IPS-NIHi7 (cell line): ENCODE data around the gene TGFB1I1.
"Not testable (repeated sequence)": the region's sequence is repeated elsewhere in the genome, so short reads cannot be mapped to it uniquely, and the experiment has no call there.

Source experiments
- DNase-seq: peaks from one replicate; pipeline ENCODE4 v3.0.0; 2012; ENCODE audit warnings: mixed read lengths; ENCODE audit errors: extremely low spot score

TGFB1I1 gene

DNA sequence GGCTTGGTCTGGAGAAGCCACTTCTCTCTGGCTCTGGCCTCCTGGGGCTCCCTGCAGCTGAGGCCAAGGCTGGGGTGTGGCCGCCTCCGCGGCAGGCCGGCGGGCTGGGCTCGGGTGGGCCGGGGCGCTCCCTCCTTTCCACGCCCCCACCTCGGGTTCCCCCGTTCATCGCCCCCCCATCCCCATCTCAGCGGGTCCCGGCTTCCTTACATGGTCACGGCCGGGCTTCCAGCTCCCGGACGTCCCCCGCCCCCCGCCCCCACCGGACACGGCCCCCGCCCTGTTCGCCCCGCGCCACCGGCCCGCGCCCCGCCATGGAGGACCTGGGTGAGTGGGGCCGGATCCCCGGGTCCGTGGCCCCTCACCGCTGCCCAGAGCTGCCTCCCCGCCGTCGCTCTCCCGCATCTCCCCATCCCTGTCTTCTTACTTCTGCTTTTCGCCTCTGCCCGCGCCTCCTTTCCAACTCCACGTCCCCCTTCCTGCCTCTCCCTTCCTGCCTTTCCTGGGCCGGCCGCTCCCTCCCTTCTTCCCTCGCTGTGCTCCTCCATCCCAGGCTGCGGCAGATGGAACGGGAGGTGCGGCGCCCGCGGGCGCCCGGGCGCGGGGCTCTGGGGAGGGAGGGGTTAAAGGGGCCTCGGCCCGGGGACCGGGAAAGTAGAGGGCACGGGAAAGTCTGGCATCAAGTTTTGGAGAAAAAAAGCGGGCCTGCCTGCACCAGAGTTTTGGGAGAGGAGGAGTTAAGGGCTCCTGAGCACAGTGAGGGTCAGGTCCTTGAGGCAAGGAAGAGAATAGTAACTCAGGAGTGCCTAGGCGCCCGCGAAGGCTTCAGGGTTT, at the start of gene TGFB1I1:
TSS of gene TGFB1I1 (plus strand) at position 278 of the 834 bp plus-strand sequence. CDS start at position 315, 37 bp downstream.
- DNase-seq, result peak; percentile 49

DNA sequence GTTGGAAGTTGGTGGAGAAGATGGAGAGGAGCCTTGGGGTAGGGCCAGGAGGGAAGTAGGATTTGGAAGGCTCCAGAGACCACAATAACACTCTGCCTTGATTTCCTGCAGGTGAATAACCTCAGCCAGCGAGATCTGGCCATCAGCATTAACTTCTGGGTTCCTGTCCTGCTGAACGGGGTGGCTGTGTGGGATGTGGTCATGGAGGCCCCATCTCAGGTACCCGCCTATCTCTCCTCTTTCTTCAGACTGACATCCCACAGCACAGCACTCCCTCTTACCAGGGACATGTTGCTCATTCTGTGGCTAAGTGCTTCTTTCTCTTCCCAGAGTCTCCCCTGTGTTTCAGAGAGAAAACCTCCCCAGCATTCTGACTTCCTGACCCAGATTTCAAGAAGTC, 48.7 kb upstream of the TGFB1I1 start:
- no peak for DNase-seq

DNA sequence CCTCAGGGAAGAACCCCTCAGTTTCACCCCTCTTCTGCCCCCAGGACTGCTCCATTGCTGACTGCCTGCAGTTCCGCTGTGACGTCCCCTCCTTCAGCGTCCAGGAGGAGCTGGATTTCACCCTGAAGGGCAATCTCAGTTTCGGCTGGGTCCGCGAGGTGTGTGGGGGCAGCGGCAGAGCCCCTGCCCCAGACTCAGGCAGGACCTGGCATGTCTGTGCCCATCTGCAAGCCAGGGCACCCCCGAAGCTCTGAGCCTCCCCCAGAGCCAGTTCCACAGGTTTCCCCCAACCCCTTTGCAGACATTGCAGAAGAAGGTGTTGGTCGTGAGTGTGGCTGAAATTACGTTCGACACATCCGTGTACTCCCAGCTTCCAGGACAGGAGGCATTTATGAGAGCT, 48.2 kb upstream of the TGFB1I1 start:
- no peak for DNase-seq

DNA sequence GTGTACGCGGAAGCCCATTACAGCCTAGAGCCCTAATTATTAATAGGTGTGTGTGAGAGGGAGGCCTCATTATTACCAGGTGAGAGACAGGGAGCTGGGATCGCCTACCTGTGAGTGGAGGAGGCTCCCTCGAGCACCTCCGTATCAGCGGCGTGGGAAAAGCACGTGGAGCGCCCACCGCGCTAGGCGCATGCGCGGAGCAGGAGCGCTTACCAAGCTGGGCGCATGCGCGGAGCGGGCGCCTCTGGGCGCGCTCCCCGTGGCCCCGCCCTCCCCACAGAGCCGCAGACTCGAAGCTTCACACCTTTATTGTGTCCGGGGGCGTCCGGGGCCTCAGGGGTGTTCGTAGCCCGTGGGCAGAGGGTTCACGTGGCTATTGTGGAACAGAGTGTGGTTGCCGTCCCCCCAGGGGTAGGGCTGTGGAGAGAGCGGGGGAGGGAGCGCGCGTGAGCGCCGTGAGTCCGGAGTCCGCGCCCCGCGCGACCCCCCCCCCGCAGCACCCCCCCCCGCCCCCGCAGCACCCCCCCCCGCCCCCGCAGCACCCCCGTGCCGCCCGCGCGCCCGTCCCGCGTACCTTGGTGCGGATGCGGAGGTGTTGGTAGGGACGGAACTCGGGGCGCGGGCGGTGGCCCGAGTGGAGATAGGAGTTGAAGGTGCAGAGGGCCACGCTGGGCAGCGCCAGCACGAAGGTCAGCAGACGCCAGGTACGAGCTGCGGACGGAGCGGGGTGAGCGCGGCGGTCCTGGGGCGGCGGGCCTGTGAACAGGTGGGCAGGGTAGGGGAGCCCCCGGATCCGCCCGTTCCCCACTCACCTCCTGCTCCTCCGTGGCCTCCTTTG, 44.3 kb upstream of the TGFB1I1 start:
- DNase-seq, result peak; percentile 62

DNA sequence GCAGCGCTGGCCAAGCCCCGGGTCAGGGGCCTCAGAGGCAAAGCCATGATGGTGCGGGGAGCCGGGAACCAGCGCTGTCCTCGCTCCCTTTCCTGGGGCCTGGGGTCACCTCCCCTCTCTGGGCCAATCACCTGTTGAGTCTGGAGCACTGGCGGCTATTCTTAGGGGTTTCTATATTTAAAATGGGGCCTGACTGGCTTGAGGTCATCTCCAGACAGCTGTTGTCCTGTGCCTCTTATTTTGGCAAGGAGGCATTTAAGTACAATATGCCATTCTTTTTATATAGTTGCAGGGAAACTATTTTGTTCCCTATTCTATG, 43.7 kb upstream of the TGFB1I1 start, which contains the start of gene COX6A2:
TSS of gene COX6A2 (minus strand) at position 82 of the 319 bp plus-strand sequence. CDS start at position 47, 35 bp downstream.
- DNase-seq, result peak; percentile 9

DNA sequence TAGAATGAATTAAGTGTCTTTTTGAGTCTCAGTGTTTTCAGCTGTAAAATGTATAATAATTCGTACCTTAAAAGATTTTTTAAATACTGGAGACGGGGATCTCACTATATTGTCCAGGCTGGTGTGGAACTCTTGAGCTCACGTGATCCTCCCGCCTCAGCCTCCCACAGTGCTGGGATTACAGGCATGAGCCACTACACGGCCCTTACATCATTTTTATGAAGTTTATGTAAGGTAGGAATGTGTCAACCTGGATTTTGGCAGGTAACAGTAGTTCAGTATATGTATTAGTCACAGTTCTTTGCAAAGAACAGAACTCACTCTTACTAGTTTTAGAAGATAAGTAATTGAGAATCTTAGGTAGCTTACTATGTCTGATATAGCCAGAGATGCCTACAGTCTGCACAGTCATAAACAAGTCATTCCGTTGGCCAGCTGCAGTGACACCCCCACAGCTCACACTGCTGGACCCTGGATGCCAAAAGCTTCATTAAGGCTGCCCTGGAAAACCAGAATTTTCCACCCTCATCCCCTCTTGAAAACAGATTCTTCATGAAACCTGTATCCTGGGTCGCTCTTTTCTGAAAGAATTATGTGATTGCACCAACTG, 43.2 kb upstream of the TGFB1I1 start:
- DNase-seq, result no peak

DNA sequence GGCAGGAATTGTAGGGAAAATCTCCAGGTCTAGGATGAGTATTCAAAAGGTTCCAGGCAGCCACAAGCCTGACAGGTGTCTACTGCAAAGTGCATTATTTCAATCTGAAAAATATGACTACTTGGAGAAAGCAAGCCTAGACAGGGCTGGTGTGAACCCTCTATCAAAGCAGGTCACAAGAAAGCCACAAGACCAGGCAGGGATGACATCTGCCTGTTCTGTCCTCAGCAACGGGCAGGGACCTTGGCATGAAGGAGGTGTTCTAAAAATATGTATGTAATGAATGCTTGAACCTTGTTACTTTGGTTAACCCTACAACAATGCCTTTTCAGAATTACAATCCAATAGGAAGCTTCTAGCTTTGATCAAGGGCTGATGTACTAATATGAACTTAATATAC, 42.6 kb upstream of the TGFB1I1 start:
- DNase-seq, result no peak

DNA sequence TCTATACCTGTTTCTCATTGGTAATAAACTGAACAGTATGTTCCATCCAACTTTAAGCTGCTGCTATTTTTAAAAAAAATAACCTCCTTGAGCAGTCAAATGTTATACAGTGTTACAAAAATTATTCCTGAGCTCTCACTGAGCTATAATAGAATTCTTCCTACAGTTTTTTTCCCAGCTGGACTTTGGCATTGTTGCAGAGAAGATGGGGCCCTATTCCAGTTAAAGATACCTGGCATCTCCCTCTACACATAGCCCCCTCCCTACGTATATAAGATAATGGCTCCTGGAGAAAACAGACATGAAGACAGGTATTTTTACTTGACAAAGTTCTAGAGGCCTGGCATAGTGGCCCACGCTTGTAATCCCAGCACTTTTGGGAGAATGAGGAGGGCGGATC, 42.2 kb upstream of the TGFB1I1 start:
- no peak for DNase-seq

DNA sequence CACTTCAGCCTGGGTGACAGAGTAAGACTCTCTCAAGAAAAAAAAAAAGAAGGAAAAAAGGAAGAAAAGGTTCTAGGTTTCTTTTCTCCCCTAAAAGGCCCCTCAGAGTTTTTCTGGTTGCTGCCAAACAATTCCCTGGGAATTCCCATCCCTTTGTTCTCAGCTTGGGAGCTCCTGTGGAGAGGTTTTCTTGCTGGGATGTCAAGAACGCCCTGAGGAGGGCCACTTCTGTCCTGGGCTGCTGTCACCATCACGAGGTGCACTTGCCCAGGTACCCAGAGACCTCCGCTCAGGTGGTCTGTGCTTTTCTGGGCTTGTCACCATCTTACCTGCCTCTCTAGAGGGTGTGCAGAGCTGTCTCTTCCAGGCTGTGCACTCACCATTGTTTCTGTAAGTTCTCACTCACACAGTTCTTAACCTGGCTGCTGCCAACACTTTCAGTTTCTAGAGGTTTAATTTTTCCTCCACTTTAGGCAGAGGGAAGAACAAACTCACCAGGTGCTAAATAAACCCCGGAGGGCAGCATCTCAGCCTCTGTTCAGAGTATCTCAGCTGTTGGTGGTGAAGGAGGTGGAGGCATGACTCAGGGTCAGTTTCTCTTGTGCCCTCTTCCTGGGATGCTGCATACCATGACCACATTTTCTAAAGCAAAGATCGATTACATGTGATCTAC, 41.4 kb upstream of the TGFB1I1 start:
- peak; percentile 22 for DNase-seq

DNA sequence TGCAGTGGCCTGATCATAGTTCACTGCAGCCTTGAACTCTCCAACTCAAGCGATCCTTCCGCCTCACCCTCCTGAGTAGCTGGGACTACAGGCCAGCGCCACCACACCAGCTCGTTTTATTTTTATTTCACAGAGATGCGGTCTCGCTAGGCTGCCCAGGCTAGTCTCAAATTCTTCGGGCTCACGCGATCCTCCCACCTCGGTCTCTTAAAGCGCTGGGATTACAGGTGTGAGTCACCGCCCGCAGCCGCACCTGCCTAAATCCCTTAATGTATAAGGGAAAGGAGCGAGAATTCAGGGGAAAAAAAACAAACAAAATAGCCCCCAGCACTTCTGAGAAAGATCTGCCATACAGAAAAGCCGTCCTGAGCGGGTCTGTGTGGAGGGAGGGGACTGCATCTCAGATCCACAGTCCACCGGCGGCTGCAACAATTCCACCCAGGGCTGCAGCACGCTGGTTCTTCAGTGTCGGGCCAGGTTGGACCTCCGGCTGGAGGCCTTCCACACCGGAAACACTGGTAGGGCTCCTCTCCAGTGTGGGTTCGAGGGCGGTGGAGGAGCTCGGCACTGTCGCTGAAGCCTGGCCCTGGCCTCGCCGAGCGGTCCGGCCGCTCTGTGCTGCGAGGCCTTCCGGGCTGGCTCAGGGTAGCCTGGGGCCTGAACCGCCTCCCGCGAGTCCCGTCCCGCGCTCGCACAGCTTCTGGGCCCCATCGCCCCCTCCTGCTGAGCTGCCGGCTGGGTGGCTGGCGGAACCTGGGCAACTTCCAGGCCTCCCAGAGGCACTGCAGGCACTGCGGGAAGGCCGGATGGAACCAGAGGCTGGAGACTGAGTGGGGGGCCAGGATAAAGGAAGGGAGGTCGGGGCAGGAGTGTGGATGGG, 36.4 kb upstream of the TGFB1I1 start:
- DNase-seq, result peak; percentile 14

DNA sequence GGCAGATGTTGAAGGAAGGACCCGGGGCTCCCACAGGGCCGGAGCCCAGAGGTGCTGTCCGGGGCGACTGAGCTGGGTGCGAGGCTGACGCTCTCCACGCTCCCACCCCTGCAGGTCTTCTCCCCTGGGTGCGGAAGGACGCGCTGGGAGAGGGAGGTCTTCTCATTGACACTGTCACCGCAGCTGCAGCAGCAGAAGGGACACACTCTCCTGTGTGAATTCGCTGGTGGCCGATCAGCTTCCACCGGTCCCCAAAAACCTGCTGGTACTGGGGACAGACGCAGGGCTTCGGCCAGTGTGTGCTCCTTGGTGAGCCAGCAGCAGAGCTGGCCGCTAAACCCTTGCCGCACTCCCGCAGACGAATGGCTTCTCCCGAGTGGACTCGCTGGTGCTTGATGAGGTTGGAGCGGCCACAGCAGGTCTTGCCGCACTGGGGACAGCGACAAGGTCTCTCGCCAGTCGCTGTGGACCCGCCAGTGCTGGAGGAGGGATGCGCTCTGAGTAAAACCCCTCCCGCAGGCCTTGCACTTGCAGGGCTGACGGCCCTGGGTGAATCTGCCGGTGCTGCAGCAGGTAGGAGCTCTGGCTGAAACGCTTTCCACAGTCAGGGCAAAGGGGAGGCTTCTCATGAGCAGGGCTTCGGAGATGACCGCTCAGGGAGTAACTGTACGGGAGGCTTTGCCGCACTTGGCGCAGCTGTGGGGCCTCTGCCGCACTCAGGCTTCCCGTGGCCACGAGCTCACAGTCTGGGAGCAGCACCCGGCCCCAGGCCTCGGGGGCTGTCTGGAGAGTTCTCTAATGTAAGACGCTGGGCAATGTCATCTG, 35.5 kb upstream of the TGFB1I1 start:
- no peak for DNase-seq

DNA sequence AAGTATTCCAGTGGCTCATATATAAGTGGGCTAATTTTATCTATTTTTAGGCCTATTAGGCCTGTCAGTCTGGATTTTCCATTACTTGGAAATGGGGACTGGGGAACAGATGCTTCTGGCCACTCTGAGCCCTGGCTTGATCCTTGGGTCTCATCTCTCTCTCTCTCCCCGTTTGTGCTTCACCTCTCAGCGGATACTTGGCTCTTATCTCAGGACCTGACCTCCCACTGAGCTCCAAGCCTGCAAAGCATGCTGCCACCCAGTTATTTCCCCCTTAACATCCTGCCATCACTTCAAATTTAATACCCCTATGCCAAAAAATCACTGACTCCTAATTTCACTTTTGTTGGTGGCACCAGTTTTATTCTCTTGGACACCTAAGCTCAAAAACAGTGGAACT, 33.5 kb upstream of the TGFB1I1 start:
- no peak for DNase-seq

DNA sequence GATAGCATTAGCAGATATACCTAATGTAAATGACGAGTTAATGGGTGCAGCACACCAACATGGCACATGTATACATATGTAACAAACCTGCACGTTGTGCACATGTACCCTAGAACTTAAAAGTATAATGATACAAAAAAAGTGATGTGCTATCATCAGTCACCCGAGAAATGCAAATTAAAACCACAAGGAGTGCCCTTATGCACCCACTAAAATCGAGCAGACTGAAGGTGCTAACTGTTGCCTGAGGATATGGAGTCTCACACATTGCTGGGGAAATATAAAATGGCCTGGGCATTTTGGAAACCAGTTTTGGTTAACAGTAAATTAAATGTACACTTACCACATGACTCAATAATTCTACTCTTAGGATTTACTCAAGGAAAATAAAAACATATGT, 32.9 kb upstream of the TGFB1I1 start:
- DNase-seq, result not testable (repeated sequence)

DNA sequence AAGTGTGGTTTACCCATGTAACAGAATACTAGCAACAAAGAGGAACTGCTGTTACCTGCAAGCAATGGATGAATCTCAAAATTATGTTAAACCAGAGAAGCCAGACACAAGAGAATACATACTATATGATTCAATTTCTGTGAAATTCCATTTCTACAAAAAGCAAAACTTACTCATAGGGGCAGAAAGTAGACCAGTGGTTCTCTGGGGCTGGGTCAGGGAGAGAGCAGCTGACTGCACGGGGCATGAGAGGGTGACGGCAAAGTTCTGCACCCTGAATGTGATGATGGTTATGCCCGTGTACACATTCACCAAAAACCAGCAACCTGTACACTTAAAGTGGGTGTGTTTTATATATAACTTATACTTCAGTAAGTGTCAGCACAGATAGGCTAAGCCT, 32.4 kb upstream of the TGFB1I1 start:
- DNase-seq, result no peak

DNA sequence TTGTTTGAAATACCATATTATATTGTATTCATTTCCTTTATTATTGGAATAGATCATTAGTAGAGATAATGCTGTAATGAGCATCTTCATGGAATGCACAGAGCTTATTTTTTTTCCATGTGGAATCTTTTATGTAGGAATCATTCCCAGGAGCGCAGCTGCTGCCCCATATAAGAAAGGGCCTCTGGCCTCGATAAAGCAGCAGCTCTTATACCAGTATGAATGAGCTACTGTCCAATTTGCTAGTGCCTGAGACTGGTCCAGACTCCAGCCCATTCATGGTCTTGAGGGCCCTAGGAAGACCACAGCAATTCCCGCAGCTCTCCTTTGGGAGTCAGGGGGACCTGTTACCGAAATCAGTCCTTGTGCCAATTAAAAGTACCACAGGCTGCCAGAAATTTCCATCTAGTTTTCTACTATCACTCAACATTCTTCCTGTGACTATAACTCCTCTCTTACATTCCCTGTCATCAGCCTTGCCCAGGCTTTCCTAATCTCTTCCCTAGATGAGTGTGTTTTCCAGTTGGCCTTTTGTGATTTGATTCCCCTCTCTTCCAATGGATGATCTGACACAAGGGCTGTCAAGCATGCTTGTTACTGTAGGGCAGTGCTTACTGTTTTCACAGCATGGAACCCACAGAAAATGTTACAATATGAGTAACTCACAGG, 31.3 kb upstream of the TGFB1I1 start:
- DNase-seq, result no peak

DNA sequence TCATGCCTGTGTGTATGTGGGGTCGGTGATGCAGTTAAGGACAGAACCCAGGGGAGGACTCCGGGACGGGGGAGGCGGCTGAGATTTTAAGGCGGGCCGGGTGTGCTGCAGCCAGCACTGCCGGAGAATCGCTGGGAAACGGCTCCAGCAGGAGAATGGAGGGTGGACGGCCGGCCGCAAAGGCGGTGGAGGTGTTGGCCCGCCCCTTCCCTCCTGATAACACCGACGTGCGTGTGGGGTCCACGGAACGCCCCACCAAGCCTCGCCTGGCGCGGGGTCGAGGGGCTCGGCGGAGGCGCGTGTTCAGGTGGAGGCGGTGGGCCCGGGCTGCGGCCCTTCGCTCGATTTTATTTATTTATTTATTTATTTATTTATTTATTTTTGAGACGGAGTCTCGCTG, 30.0 kb upstream of the TGFB1I1 start:
- DNase-seq, result no peak

DNA sequence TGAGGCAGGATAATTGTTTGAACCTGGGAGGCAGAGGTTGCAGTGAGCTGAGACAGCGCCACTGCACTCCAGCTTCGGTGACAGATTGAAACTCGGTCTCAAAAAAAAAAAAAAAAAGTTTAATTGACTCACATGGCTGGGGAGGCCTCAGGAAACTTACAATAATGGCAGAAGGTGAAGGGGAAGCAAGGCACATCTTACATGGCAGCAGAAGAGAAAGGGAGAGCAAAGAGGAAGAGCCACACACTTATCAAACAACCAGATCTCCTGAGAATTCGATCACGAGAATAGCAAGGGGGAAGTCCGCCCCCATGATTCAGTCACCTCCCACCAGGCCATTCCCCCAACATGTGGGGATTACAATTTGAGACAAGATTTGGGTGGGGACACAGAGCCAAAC, 26.0 kb upstream of the TGFB1I1 start:
- DNase-seq, result not testable (repeated sequence)

DNA sequence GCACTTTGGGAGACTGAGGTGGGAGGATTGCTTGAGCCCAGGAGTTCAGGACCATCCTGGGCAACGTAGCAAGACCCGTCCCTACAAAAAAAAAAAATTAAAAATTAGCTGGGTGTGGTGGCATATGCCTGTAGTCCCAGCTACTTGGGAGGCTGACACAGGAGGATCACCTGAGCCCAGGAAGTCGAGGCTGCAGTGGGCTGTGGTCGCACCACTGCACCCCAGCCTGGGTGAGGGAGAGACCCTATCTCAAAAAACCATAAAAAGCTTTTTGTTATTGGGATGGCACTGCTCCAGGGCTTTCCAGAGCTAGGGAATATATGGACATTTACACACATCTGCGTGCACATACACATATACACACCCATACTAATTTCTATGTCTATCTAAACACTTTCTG, 20.8 kb upstream of the TGFB1I1 start:
- no peak for DNase-seq

DNA sequence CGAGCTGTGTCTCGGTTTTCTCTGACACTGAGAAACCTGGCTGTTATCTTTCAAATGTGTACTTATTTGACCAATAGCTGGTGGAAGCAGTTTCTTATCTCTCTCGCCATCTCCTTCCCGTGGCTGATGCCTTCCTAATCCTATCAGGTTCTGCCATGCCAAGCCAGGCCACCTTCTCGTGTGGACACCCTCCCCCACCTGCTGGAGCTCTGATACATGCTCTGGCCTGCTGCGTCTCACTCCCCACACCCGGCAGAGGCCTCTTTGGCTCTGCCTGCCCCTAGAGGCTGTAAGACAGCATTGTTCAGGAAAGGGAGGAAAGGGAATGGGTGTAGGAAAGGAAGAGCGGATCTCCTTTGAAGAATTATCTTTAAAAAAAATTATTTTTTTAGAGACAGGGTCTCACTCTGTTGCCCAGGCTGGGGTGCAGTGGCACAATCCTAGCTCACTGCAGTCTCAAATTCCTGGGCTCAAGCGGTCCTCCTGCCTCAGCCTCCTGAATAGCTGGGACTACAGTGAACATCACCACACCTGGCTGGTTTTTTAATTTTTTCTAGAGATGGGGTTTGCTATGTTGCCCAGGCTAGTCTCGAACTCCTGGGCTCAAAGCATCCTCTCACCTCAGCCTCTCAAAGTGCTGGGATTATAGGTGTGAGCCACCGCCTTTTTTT, 20.1 kb upstream of the TGFB1I1 start:
- DNase-seq, result peak; percentile 63
